ENCODE results near the gene IL7R.

- TF ChIP-seq POLR2A (IDR thresholded peaks at IDR 0.05) (no peak), CTCF (IDR thresholded peaks at IDR 0.05) (no peak)
These were observed 43.1 kb downstream of the IL7R start for GRCh38 chr5:35899800-35900199.

Measured in right lobe of liver (tissue), 4 donors.